Type B pancreatic cell (in vitro differentiated cells): Measurements from ENCODE around the gene PHF21A. TPM values are rescaled to one million over a fixed set of nuclear protein-coding genes. Genes with fewer than 3 reads are reported as not detected.

Experiments used
- DNase-seq: peaks from one replicate; pipeline ENCODE4 v3.0.0; 2021; ENCODE audit warnings: mixed read lengths; ENCODE audit not compliant: unreplicated experiment; ENCODE audit errors: extremely low spot score
- H3K27ac Mint-ChIP-seq: 2 replicates; pipeline ENCODE4 v1.8.0; 2021; ENCODE audit warnings: mild to moderate bottlenecking, mixed read lengths
- H3K27me3 Mint-ChIP-seq: 2 replicates; pipeline ENCODE4 v1.8.0; 2021; ENCODE audit warnings: mixed read lengths
- H3K36me3 Mint-ChIP-seq: 2 replicates; pipeline ENCODE4 v1.8.0; 2021; ENCODE audit warnings: mixed read lengths
- H3K4me1 Mint-ChIP-seq: one replicate; pipeline ENCODE4 v1.8.0; 2021; ENCODE audit warnings: mixed read lengths; ENCODE audit not compliant: unreplicated experiment
- H3K4me3 Mint-ChIP-seq: 2 replicates; pipeline ENCODE4 v1.8.0; 2021; ENCODE audit warnings: mild to moderate bottlenecking, mixed read lengths
- H3K9me3 Mint-ChIP-seq: 2 replicates; pipeline ENCODE4 v1.8.0; 2021; ENCODE audit warnings: mixed read lengths
- CTCF ChIP-seq: fragments of 200-600 bp; sonication (generic); conservative IDR thresholded peaks from 2 replicates; pipeline ENCODE4 v1.5.0; 2021; ENCODE audit warnings: antibody characterized with exemption, mild to moderate bottlenecking
- total RNA-seq: library from RNA; stranded (reverse); gene quantifications from 2 replicates; pipeline ENCODE4 v1.2.1, GENCODE V29; 2021; ENCODE audit warnings: low replicate concordance

The PHF21A gene
- total RNA-seq, 1 donor from 2014 or later: 62.4 TPM

DNA sequence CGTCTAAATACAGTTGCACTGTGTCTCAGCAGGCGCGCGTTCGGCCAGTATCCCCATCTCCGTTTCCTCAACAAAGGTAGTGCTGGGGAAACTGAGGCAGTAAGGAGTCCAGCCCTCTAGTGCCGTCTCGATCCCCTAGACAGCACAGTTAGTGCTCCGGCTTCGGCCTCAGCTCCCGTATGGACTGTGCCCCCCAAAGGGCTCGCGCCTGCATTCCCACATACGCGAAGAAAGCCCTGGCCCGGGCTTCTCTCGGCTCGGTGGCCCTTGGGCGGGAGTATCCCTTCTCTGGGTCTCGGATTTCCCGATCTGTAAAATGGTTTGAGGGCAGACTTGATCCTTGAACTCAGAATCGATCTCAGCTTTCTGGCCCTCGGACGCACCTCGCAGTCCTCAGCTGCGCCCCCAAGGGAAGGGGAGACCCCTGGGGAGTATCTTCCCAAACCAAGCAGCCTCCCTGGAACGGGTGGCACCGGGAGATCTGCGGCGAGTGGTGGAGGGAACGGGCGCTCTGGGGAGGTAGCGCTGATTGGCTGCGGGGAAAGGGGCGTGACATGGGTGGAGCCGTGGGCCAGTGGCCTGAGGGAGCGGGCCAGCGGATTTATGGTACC is 202.8 kb downstream of the PHF21A start:
- H3K4me3 Mint-ChIP-seq: peak overlapping the region; percentile 99
- H3K36me3 Mint-ChIP-seq: no peaks in the 10 kb centered on the region
- TF ChIP-seq CTCF: no peak
- peaks cover 16% of the 10 kb centered on the region for H3K27me3 Mint-ChIP-seq
- peak overlapping the region; percentile 98 for H3K27ac Mint-ChIP-seq
- DNase-seq: no peak
- H3K4me1 Mint-ChIP-seq: peaks cover 5% of the 10 kb centered on the region
- H3K9me3 Mint-ChIP-seq: no peaks in the 10 kb centered on the region

- peak within 1 kb of the TSS; percentile 99 for H3K4me3 Mint-ChIP-seq
- H3K27me3 Mint-ChIP-seq: peaks cover 13% of the 10 kb centered on the region
- no peak for TF ChIP-seq CTCF
- peak within 1 kb of the TSS; percentile 98 for H3K27ac Mint-ChIP-seq
- H3K4me1 Mint-ChIP-seq: peaks cover 5% of the 10 kb centered on the region
- no peaks in the 10 kb centered on the region for H3K36me3 Mint-ChIP-seq
- DNase-seq: peak; percentile 96
- H3K9me3 Mint-ChIP-seq: no peaks in the 10 kb centered on the region
These were observed 203.5 kb downstream of the PHF21A start, which contains the start of gene PEX16 for GRCh38 chr11:45917623-45918330. PEX16 (minus strand) TSS chr11:45917877; CDS start chr11:45917811, 66 bp downstream.

GRCh38 chr11:45917286-45917622 is 204.0 kb downstream of the PHF21A start:
- no peaks in the 10 kb centered on the region for H3K36me3 Mint-ChIP-seq
- peaks cover 5% of the 10 kb centered on the region for H3K4me1 Mint-ChIP-seq
- TF ChIP-seq CTCF: no peak
- peak overlapping the region; percentile 98 for H3K27ac Mint-ChIP-seq
- H3K9me3 Mint-ChIP-seq: no peaks in the 10 kb centered on the region
- H3K27me3 Mint-ChIP-seq: peaks cover 13% of the 10 kb centered on the region
- peak overlapping the region; percentile 99 for H3K4me3 Mint-ChIP-seq
- DNase-seq: no peak

GRCh38 chr11:45915446-45915845 is 205.8 kb downstream of the PHF21A start:
- Mint-ChIP-seq H3K36me3 (no peaks in the 10 kb centered on the region), H3K27ac (no peak overlapping the region), H3K4me1 (no peaks in the 10 kb centered on the region), H3K9me3 (no peaks in the 10 kb centered on the region), H3K4me3 (peak overlapping the region; percentile 17), H3K27me3 (peaks cover under 1% of the 10 kb centered on the region)
- DNase-seq: no peak
- no peak for TF ChIP-seq CTCF

DNA sequence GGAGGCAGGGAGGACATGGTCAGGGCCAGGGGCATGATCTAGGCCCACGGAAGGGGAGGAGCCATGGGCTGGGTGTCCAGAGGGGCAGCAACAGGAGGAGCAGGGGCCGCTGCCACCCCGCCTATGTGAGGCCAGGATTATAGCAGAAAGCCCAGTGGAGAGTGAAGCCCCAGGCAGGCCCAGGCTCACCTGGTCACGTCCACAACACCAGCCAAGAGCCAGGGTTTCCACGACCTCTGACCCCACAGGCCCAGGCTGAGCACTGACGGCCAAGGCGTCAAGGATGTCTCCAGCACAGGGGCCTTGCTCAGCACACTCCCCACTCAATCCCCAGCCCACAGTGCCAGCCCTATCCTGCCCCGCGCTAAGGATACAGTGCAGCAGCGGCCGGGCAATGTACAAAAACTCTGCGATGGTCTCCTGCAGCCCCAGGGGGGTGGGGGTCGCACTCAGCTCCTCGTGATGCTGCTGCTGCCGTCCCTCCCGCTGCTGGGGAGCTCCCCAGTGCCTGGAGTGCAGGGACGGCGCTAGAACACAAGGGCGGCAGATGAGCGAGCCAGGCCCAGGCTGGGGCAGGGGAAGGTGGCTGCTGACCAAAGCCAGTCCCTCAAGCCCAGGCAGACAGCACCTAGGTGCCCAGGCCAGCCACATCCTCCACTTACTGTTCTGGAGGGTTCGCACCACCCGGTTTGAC is 207.2 kb downstream of the PHF21A start:
- H3K27ac Mint-ChIP-seq: no peak overlapping the region
- H3K36me3 Mint-ChIP-seq: no peaks in the 10 kb centered on the region
- no peak overlapping the region for H3K4me3 Mint-ChIP-seq
- H3K9me3 Mint-ChIP-seq: no peaks in the 10 kb centered on the region
- no peak for DNase-seq
- no peak for TF ChIP-seq CTCF
- no peaks in the 10 kb centered on the region for H3K27me3 Mint-ChIP-seq
- no peaks in the 10 kb centered on the region for H3K4me1 Mint-ChIP-seq
